Daoy (cell line): ENCODE measurements around the gene ZNF692. TPM values are rescaled to one million over a fixed set of nuclear protein-coding genes. Genes with fewer than 3 reads are reported as not detected.
"Not testable (repeated sequence)": the region's sequence is repeated elsewhere in the genome, so short reads cannot be mapped to it uniquely, and the experiment has no call there.

ENCODE experiments used
- DNase-seq: peaks from one replicate; pipeline ENCODE4 v3.0.0-alpha.2; 2015; ENCODE audit warnings: low read depth
- total RNA-seq: library from RNA; depleted of rRNA; stranded (reverse); fragments of >200 nt; shearing (Covaris generic); gene quantifications from 2 replicates; pipeline ENCODE4 v1.2.3, GENCODE V29; 2014

Gene ZNF692
- total RNA-seq, 1 experiment from 2014 or later = 46.6 TPM

GRCh38 chr1:248882427-248882826 lies 23.5 kb upstream of the ZNF692 start:
- DNase-seq = not testable (repeated sequence)

GRCh38 chr1:248881261-248881660 lies 22.4 kb upstream of the ZNF692 start:
- DNase-seq = no peak

GRCh38 chr1:248873993-248874533 lies 15.2 kb upstream of the ZNF692 start:
- DNase-seq = peak; percentile 85

GRCh38 chr1:248873409-248873992 lies 14.6 kb upstream of the ZNF692 start:
- peak; percentile 97 for DNase-seq

DNA sequence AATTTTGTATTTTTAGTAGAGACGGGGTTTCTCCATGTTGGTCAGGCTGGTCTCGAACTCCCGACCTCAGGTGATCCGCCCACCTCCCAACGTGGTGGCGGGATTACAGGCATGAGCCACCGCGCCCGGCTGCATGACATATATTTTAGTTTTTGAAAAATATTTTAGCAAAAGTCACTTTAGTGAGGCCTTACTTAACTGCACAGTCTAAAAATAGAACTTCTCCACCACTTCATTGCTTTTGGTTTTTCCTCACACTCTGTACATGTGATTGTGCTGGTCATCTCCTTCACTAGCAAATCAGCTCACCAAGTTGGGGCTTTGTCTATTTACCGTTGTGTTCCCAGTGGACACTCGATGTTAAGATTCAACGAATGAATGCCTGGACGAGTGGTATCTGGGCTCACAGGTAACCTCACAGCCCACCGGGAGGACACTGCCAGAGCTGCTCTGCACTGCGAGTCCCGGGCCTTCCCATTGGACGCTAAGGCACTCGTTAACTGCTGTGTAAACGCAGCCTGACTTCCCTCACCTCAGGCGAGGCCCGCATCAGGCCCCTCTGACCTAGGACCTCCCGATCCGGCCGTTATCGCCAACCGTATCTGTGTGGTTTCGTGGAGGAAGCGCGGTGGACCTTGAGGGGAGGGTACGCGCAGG lies 14.0 kb upstream of the ZNF692 start:
- peak; percentile 83 for DNase-seq

- DNase-seq = no peak
Observed at GRCh38 chr1:248871837-248872401, 13.0 kb upstream of the ZNF692 start.

- DNase-seq = peak; percentile 84
Observed at GRCh38 chr1:248862998-248863881, 4.4 kb upstream of the ZNF692 start.

GRCh38 chr1:248862695-248862997 lies 3.8 kb upstream of the ZNF692 start:
- DNase-seq = no peak

DNA sequence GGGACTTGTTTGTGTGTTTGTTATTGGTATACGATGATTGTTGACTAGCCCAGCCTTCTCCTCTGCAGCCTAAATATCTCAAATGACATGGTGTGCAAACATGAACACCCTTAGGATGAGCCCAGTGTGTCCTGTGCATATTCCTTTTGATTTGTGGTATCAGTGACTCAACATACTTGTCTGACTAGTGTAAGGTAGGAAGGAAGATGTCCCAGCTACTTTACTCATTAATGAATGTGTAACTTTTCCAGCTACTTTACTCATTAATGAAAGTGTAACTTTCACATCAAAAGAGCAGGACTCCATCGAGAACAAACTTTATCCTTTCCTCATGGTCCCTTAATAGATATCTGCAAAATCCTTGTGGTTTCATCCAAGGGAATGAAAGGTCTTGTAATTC lies 2.7 kb upstream of the ZNF692 start:
- DNase-seq = no peak

DNA sequence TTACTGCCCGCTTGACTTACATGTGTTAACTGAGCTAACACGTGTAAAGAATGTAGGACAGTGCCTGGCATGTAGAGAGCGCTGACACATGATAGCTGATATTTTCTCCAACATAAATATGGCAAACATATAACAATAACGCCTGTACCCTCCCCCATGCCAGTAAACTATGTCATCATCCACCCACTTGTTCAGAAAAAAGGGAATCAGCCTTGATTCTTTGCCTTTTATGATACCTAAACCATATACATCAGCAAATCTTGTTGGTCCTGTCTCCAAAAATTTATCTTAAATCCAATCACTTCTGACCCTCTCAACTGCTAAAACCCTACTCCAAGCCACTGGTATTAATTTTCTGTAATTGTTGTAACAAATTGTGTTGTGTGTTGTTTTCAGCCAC lies 1.1 kb upstream of the ZNF692 start:
- DNase-seq = no peak

DNA sequence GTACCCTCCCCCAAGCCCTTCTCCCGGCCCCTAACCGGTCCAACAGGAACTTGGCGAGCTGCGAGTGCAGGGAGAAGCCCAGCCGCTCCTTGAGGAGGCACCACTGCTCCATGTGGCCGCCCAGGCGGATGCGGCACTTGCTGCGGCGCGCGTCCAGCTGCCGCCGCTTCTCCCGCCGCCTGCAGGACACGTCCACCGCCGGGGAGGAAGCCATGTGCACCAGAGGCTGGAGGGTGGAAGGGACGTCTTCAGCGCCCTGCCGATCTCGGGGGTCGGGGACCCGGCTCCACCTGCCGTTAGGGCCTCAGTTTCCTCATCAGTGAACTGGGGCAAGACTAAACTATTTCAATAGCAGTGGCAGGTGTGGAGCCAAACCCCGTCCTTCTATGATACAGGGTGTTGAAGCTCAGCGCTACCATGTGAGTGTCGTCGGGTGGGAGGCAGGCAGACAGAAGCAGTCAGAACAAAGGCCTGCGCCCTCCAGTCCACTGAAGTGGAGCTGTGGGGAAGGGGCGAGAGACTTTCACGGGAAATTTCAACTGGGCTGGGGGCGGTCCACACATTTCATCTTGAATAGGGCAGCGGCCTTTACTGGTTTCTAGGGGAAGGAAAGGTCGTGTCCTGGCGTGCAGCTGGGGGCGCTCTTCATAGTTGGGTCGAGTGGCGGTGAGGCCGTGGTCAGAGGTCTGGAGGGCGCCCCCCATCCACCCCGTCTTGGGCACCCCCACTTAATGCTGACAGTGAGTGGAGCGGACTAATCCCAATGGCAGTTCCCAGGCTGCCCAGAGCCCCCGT lies 592 bp downstream of the ZNF692 start:
- DNase-seq = peak; percentile 79

DNA sequence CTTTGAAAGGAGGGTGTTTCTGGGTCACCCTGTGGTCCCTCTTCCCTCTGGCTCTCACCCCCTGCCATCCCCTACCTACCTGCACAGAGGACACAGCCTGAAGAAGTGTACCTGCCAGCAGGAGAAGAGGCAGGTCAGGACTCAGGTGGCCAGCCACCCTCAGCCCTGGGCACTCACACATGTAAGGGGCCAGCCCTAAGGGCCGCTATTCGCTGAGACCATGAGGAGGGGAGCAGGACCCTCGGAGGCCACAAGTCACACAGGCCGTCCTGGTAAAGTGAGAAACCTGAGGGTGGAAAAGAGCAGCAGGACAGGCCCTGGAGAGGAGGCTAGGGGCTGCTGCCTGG lies 1.2 kb downstream of the ZNF692 start:
- no peak for DNase-seq

GRCh38 chr1:248857201-248857600 lies 1.7 kb downstream of the ZNF692 start:
- DNase-seq = no peak

DNA sequence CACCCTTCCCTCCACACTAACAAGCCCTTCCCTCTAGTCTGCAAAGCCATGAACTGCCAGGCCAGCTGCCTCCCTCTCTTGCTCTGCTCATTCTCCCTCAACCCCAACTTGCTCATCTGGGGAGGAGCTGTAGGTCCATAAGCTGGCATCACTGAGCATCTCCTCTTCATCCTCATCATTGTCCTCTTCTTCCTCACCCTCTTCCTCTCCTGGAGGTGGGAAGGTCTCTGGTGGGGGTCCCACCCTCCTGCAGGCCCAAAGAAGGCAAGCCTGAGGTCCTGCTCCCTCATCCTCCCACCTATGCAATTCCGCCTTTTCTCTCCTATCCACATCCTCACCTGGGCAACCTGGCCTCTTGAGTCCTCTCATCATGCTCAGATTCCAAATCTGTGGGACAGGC lies 2.7 kb downstream of the ZNF692 start:
- DNase-seq = no peak

DNA sequence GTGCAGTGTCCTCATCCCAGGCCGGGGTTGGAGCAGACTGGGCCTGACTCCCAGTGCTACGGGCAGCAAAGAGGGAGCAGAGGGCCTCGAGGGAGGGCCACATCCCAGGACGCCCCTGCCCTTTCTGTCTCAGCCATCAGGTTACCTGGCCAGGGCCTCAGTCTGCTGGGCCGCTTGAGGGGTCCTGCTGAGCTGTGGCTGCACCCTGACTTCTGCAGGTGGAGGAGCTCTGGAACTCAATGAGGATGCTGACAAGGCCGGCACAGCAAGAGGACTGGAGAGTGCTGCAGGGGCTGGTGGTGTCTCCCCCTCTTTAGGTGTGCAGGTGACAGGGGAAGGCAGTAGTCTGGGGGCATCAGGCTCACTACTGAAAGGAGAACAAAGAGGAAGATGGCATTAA lies 3.3 kb downstream of the ZNF692 start:
- DNase-seq = no peak

DNA sequence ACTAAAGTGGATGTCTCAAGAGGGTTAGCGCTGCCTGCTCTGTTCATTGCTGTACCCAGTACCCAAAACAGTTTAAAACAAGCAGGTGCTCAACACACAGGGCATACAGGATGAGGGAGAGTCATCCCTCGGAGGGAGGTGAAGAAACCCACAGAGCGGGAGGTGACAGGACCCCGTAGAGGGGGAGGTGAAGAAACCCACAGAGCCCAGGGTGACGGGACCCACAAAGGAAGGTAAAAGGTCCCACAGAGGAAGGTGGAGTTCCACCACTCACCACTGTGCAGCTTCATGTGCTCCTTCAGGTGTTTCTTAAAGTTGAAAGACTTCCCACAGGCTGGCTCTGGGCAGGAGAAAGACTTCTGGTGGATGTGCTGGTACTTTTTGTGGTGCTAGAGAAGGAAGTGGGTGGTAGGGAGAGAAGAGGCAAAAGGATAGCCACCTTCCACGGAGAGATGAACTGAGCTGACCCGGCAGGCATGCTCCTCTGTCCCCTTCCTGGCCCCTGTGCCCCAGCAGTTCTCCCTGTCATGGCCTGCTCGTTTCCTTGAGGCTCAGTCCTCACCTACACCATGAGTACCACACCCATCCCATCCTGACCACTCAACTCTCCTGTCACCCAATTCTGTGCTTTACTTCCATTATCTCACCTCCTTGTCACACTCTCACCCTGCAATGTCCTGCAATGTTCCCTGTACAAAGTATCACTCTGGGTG lies 5.1 kb downstream of the ZNF692 start:
- no peak for DNase-seq

DNA sequence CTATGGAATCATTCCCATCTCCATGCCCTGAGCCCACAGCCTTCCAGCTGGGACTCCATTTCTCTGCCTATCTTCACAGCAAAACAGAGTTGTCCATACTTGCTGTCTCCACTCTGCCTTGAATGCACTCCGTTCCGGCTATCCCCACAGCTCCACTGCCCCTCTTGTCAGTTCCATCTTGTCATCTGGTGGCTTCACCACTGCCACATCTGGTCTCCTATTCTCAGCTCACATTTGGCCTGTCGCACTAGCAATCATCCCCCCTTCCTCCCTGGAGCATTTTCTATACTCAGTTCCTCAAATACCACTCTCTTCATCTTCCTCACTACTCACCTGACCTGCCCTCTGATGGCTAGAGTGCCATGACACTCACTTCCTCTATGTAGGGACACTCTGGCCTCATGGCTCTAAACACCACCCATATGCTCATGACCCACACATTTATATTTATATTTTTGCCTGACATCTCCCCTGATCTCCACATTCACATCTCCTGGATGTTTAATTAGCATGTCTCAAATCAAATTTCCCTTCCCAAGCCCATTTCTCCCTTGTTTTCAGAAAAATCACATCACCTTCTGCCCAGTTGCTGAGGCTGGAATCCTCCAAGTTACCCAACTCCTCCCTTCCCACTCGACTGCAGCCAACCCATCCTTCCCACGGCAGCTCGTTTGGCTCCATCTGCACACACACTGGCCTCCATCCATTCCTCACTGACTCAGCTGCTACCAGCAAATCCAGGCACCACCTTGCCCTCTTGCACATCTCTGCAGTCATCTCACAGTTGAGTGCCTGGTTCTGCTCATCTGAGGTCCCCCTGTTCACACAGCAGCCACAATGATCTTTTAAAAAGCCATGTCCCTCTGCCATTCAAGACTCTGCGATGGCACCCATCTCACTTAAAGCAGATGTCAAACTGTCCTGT lies 6.1 kb downstream of the ZNF692 start:
- no peak for DNase-seq

- DNase-seq = no peak
Observed at GRCh38 chr1:248851390-248851789, 7.5 kb downstream of the ZNF692 start.

DNA sequence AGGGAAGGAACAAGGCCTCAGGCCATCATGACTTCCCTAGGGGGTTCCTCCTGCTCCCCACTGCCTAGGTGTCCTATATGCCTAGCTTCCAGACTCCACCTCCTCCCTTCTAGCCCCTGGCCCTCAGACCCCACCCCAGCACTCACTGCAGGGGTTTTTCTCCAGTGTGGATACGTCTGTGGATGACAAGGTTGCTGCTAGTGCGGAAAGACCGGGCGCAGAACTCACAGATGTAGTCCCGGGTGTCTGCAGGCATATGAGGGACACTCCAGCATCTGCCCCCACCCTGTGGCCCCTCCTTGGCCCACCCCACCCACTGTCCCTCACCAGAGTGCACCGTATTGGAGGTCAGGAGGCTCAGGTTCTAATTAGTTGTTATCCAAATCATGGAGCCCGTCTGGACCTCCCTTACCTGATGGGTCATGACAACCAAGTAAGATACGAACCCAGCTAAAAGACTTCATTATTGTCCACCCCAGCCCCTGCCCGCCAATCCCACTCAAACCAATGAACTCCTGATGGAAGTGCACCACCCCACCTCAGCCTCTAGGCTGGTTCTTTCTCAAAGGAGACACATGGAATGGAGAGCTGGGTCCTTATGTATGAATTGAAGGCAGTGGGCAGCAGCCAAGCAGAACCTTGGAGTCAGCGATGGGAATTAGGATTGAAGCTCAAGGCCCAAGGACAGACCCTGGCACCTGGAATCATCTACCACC lies 8.2 kb downstream of the ZNF692 start:
- DNase-seq = no peak
